Panc1 (cell line): ENCODE data around the gene ANP32B. TPM values are rescaled to one million over a fixed set of nuclear protein-coding genes. Genes with fewer than 3 reads are reported as not detected.

Experiments used
- ATAC-seq: fragments of 200-7000 bp; cut with Tn5 transposase; 2 replicates; pipeline ENCODE4 v1.9.1; 2020; ENCODE audit warnings: mild to moderate bottlenecking, moderate library complexity
- BruUV-seq: library from RNA; stranded (reverse); fragments of 400-500 nt; replicated peaks from 2 replicates; lab custom pipeline; 2021; lab: Mats Ljungman, UMichigan
- CTCF ChIA-PET: fragments of 300-600 bp; sonication (Branson Sonifier 250); formaldehyde crosslinking; loops from one replicate; lab custom pipeline; 2022; ENCODE audit warnings: antibody characterized with exemption; lab: Charles Lee
- POLR2A ChIA-PET: fragments of 300-600 bp; sonication (Branson Sonifier 250); formaldehyde crosslinking; loops from one replicate; lab custom pipeline; 2022; ENCODE audit warnings: antibody characterized with exemption; lab: Charles Lee
- DNase-seq: peaks from one replicate; pipeline ENCODE4 v3.0.0-alpha.2; 2010; ENCODE audit warnings: low read depth, low spot score
- H3K27ac ChIP-seq: 2 replicates; pipeline ENCODE4 v1.5.1; 2011; ENCODE audit warnings: mild to moderate bottlenecking, low read length, inconsistent platforms
- H3K27me3 ChIP-seq: fragments of 200-500 bp; sonication (Bioruptor generic); 2 replicates; pipeline ENCODE4 v1.6.0; 2014; ENCODE audit warnings: low read length, inconsistent platforms; ENCODE audit not compliant: control insufficient read depth, insufficient read depth
- H3K36me3 ChIP-seq: fragments of 200-500 bp; sonication (Bioruptor generic); 2 replicates; pipeline ENCODE4 v1.5.1; 2014; ENCODE audit warnings: inconsistent platforms, mild to moderate bottlenecking, low read length, moderate library complexity; ENCODE audit not compliant: control insufficient read depth, insufficient read depth
- H3K4me1 ChIP-seq: 2 replicates; pipeline ENCODE4 v1.5.1; 2011; ENCODE audit warnings: inconsistent platforms, mild to moderate bottlenecking, low read length, moderate library complexity; ENCODE audit not compliant: control insufficient read depth, insufficient read depth
- H3K4me3 ChIP-seq, 2 experiments: 2 replicates each; pipeline ENCODE4 v1.5.1; 2011 to 2012; ENCODE audit warnings: low read depth in 2 of 2, low read length in 2 of 2, mild to moderate bottlenecking in 2 of 2, inconsistent platforms in 1 of 2, moderate library complexity in 1 of 2
- H3K9me3 ChIP-seq: fragments of 200-500 bp; sonication (Bioruptor generic); 2 replicates; pipeline ENCODE4 v1.5.1; 2014; ENCODE audit warnings: low read depth, mild to moderate bottlenecking, inconsistent platforms, low read length, moderate library complexity; ENCODE audit not compliant: control insufficient read depth, insufficient read depth
- POLR2AphosphoS5 ChIP-seq: IDR thresholded peaks from 2 replicates; pipeline ENCODE4 v1.6.1; 2012; ENCODE audit warnings: mild to moderate bottlenecking, low read depth, low read length, moderate library complexity
- SIN3A ChIP-seq: IDR thresholded peaks from 2 replicates; pipeline ENCODE4 v1.6.1; 2012; ENCODE audit warnings: low read depth, mild to moderate bottlenecking, low read length, moderate library complexity, borderline replicate concordance; ENCODE audit not compliant: insufficient read depth
- TCF7L2 ChIP-seq: IDR thresholded peaks from 2 replicates; pipeline ENCODE4 v1.6.1; 2011; ENCODE audit warnings: mild to moderate bottlenecking, low read depth, low read length, inconsistent platforms
- in situ Hi-C: cut with HindIII; loops from 2 replicates; pipeline ENCODE4 v1.10.0; 2016; ENCODE audit warnings: low sequenced_read_pairs, low pct_unique_long_range_greater_than_20kb
- intact Hi-C: fragments of 100-400 bp; cut with micrococcal nuclease; formaldehyde crosslinking; loops from one replicate; pipeline ENCODE4 v1.10.0; 2022; ENCODE audit not compliant: unreplicated experiment
- total RNA-seq: library from RNA; stranded (reverse); gene quantifications from one replicate; pipeline ENCODE4 v1.2.1, GENCODE V29; 2021; ENCODE audit not compliant: unreplicated experiment
- TF ChIP-seq, protein P1 (sequence below): fragments of 450-650 bp; IDR thresholded peaks from 2 replicates; pipeline ENCODE4 v1.5.1; 2017; ENCODE audit warnings: mild to moderate bottlenecking
- TF ChIP-seq, protein P2 (sequence below), 2 experiments: IDR thresholded peaks; 2 replicates each; pipeline ENCODE4 v1.6.1; 2011 to 2012; ENCODE audit warnings: low read depth in 2 of 2, control low read depth in 1 of 2, low read length in 1 of 2, mild to moderate bottlenecking in 1 of 2, moderate library complexity in 1 of 2; ENCODE audit not compliant: insufficient read depth in 1 of 2

The ANP32B gene
- total RNA-seq, 1 experiment from 2014 or later = 109 TPM

DNA sequence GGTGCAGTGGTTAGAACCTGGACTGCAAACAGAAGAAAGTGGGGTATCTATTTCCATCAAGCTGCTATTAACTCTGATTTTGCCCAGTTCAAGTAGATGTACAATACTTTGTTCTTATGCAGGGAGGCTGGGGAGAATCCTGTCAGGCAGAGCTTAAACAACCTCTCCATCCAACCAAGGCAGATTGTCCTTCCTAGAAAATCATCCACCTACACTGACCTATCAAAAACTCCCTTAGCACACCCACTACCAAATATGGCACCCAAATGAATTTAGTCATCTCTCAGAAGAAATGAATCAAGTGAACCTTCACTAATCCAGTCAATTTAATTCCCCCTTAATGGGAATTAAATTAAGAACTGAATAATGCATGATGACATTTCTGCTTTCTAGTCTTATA is 26.8 kb upstream of the ANP32B start:
- ChIA-PET CTCF (no interaction called here), POLR2A (no interaction called here)
- H3K36me3 ChIP-seq = no peaks in the 10 kb centered on the region
- ATAC-seq (no peak), DNase-seq (no peak)
- in situ Hi-C loops (no loop called here), intact Hi-C loops (no loop called here)
- H3K4me1 ChIP-seq = no peaks in the 10 kb centered on the region
- H3K27ac ChIP-seq = no peak overlapping the region
- H3K4me3 ChIP-seq = no peak overlapping the region
- H3K9me3 ChIP-seq = no peaks in the 10 kb centered on the region
- TF ChIP-seq, protein P1, sequence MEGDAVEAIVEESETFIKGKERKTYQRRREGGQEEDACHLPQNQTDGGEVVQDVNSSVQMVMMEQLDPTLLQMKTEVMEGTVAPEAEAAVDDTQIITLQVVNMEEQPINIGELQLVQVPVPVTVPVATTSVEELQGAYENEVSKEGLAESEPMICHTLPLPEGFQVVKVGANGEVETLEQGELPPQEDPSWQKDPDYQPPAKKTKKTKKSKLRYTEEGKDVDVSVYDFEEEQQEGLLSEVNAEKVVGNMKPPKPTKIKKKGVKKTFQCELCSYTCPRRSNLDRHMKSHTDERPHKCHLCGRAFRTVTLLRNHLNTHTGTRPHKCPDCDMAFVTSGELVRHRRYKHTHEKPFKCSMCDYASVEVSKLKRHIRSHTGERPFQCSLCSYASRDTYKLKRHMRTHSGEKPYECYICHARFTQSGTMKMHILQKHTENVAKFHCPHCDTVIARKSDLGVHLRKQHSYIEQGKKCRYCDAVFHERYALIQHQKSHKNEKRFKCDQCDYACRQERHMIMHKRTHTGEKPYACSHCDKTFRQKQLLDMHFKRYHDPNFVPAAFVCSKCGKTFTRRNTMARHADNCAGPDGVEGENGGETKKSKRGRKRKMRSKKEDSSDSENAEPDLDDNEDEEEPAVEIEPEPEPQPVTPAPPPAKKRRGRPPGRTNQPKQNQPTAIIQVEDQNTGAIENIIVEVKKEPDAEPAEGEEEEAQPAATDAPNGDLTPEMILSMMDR = no peak
- TF ChIP-seq TCF7L2 (no peak), SIN3A (no peak), POLR2AphosphoS5 (no peak)
- TF ChIP-seq, protein P2, sequence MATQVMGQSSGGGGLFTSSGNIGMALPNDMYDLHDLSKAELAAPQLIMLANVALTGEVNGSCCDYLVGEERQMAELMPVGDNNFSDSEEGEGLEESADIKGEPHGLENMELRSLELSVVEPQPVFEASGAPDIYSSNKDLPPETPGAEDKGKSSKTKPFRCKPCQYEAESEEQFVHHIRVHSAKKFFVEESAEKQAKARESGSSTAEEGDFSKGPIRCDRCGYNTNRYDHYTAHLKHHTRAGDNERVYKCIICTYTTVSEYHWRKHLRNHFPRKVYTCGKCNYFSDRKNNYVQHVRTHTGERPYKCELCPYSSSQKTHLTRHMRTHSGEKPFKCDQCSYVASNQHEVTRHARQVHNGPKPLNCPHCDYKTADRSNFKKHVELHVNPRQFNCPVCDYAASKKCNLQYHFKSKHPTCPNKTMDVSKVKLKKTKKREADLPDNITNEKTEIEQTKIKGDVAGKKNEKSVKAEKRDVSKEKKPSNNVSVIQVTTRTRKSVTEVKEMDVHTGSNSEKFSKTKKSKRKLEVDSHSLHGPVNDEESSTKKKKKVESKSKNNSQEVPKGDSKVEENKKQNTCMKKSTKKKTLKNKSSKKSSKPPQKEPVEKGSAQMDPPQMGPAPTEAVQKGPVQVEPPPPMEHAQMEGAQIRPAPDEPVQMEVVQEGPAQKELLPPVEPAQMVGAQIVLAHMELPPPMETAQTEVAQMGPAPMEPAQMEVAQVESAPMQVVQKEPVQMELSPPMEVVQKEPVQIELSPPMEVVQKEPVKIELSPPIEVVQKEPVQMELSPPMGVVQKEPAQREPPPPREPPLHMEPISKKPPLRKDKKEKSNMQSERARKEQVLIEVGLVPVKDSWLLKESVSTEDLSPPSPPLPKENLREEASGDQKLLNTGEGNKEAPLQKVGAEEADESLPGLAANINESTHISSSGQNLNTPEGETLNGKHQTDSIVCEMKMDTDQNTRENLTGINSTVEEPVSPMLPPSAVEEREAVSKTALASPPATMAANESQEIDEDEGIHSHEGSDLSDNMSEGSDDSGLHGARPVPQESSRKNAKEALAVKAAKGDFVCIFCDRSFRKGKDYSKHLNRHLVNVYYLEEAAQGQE (IDR thresholded peaks at IDR 0.05; ENCODE audit: insufficient read depth in 1 of 2, low read depth in 2 of 2, low read length in 1 of 2) = no peak
- H3K27me3 ChIP-seq = no peaks in the 10 kb centered on the region
- BruUV-seq = no TSS peak

DNA sequence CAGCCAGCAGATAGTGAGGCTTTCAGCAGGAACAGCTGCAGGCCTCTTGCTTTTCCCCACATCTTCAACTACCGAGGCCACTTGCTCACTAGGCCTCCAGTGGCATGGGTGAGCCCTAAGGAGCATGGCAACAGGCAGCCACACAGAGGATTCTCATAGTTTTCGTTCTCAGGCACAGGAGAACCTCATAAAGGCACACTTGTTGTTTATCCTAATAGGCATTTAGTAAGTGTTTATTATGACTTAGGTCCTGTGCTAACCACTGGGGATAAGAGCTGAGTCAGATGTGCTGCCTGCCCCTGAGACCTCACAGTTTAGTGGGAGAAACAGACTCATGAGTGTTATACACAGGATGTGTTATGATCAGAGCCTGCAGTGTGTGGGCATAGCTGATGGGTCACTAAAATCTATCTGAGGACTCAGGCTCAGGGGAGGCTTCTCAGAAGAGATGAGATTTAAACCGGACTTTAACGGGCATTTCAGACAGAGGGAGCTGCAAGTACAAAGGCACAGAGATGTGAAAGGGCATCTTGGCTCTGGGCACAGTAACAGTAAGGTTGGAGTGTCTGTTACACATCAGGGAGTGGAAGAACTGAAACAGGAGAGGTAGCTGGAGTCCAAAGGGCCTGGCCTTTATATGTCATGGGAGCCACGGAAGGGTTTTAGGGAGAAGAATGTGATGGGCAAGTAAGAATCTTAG is 24.2 kb upstream of the ANP32B start:
- BruUV-seq = no TSS peak
- intact Hi-C loops = no loop called here
- H3K9me3 ChIP-seq = no peaks in the 10 kb centered on the region
- H3K4me1 ChIP-seq = no peaks in the 10 kb centered on the region
- no peak overlapping the region for H3K27ac ChIP-seq
- in situ Hi-C loops = no loop called here
- TF ChIP-seq POLR2AphosphoS5 = no peak
- no peak for TF ChIP-seq TCF7L2
- no peak for TF ChIP-seq SIN3A
- TF ChIP-seq, protein P2 (IDR thresholded peaks at IDR 0.05; ENCODE audit: insufficient read depth in 1 of 2, low read depth in 2 of 2, low read length in 1 of 2) = no peak
- TF ChIP-seq, protein P1 = no peak
- POLR2A ChIA-PET = no interaction called here
- no peak for ATAC-seq
- H3K36me3 ChIP-seq = no peaks in the 10 kb centered on the region
- DNase-seq = no peak
- H3K27me3 ChIP-seq = no peaks in the 10 kb centered on the region
- no peak overlapping the region for H3K4me3 ChIP-seq
- CTCF ChIA-PET = no interaction called here
